ENCODE results near the gene LRRK2. TPM values are rescaled to one million over a fixed set of nuclear protein-coding genes. Genes with fewer than 3 reads are reported as not detected.

Gene LRRK2
- total and polyA plus RNA-seq, 7 donors, result 0.74 to 8.4 (median 4.7) TPM

DNA sequence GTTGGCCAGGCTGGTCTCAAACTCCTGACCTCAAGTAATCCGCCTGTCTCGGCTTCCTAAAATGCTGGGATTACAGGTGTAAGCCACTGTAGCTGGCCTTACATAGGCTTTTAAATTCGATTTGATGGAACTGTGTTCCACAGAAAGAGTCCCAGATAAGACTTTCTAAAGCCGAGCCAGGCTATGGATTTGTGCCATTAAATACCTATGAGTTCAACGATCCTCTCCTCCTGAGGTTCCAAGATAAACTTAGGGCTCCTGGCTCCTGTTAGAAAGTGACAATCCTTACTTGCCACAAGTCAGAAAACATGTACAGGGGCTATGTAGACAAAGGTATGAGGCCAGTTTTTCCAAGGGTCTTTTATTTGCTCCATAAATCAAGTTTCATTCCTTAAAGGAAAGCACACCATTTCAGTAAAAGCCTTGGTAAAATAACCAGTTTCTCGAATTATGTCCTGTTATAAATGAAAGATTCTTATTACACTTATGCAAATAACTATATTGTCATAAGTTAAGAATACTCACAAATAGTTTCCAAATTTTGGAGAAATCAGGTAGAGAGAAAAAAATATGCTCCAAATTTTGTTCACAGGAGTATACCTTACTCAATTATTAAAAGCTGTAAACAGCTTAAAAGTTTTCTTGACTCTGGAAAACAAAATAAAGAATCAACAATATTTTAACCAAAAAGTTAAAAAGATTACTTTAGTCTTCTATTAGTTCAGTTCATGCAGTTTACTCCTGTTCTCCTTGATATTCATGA, 36.1 kb upstream of the LRRK2 start:
- Histone ChIP-seq H3K36me3 (ENCODE audit: insufficient read depth in 1 of 2, low read depth in 1 of 2) (no peaks in the 10 kb centered on the region), H3K9me3 (no peaks in the 10 kb centered on the region), H3K4me3 (no peak overlapping the region), H3K4me1 (no peaks in the 10 kb centered on the region), H3K27ac (no peak overlapping the region), H3K27me3 (ENCODE audit: insufficient read depth in 3 of 3, low read length in 2 of 3) (no peaks in the 10 kb centered on the region)
- 67 to 73% (median 68%) methylated on average over 6 of the region's 6 CpGs for WGBS, 3 donors
- TF ChIP-seq, protein P1, sequence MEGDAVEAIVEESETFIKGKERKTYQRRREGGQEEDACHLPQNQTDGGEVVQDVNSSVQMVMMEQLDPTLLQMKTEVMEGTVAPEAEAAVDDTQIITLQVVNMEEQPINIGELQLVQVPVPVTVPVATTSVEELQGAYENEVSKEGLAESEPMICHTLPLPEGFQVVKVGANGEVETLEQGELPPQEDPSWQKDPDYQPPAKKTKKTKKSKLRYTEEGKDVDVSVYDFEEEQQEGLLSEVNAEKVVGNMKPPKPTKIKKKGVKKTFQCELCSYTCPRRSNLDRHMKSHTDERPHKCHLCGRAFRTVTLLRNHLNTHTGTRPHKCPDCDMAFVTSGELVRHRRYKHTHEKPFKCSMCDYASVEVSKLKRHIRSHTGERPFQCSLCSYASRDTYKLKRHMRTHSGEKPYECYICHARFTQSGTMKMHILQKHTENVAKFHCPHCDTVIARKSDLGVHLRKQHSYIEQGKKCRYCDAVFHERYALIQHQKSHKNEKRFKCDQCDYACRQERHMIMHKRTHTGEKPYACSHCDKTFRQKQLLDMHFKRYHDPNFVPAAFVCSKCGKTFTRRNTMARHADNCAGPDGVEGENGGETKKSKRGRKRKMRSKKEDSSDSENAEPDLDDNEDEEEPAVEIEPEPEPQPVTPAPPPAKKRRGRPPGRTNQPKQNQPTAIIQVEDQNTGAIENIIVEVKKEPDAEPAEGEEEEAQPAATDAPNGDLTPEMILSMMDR (IDR thresholded peaks at IDR 0.05), result no peak
- intact Hi-C loops (cut with DNase I), result no loop called here
- no peak for ATAC-seq
- DNase-seq, result no peak

DNA sequence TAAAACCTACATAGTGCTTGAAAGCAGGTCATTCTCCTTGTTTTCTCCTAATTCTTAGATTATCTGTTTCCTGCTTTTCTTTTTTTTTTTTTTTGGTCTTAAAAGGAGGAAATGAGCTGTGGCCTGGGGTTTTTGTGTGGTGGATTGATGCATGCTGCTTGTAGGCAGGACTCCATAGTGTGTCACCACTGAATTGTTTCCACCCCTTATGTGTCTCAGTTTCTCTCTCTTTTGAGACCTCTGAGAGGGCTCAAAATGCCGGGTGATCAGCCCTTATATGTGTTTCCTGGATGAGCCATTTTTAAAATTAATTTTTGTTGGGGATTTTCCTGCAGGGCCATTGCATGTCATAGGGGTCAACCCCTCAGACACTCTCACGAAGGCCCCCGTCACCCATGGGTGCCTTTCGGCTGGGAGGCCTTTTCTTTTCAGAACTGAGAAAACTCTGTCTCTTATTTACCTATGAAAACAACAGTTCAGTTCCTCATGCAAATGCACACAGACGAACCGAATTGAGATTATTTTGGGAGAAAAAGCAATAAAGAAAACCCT, 32.0 kb upstream of the LRRK2 start:
- Histone ChIP-seq H3K4me3 (no peak overlapping the region), H3K9me3 (no peaks in the 10 kb centered on the region), H3K36me3 (ENCODE audit: insufficient read depth in 1 of 2, low read depth in 1 of 2) (no peaks in the 10 kb centered on the region), H3K27me3 (ENCODE audit: insufficient read depth in 3 of 3, low read length in 2 of 3) (no peaks in the 10 kb centered on the region), H3K4me1 (no peaks in the 10 kb centered on the region), H3K27ac (no peak overlapping the region)
- ATAC-seq, result no peak
- no peak for DNase-seq
- TF ChIP-seq, protein P1 (IDR thresholded peaks at IDR 0.05), result no peak
- intact Hi-C loops (cut with DNase I), result no loop called here
- 74 to 85% (median 78%) methylated on average over 6 of the region's 6 CpGs for WGBS, 3 donors

DNA sequence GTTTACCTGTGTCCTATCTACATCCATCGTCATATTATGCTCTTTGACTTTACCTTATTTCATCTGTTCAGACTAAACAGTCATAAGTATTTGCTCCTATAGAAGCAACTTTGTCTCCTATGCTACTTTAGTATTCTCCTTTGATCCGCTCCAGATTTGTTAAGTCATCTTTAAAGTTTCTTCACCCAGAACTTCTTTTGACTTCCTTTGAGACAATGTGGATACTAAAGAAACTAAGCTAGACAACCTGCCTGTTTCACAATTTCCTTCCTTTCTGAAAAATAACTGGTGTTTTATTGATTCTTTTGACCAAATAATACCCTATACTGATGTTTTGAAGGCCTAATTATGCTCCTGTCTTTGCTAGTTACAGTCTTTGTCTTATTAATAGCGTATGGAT, 30.0 kb upstream of the LRRK2 start:
- TF ChIP-seq, protein P1 (IDR thresholded peaks at IDR 0.05), result no peak
- no peak overlapping the region for H3K4me3 ChIP-seq
- intact Hi-C loops (cut with DNase I), result no loop called here
- H3K27ac ChIP-seq, result no peak overlapping the region
- ATAC-seq (no peak), DNase-seq (no peak)
- H3K4me1 ChIP-seq, result no peaks in the 10 kb centered on the region
- no peaks in the 10 kb centered on the region for H3K9me3 ChIP-seq
- WGBS, 3 donors, result 88 to 94% (median 94%) methylated on average over 3 of the region's 3 CpGs
- H3K36me3 ChIP-seq (ENCODE audit: insufficient read depth in 1 of 2, low read depth in 1 of 2), result no peaks in the 10 kb centered on the region
- H3K27me3 ChIP-seq (ENCODE audit: insufficient read depth in 3 of 3, low read length in 2 of 3), result no peaks in the 10 kb centered on the region

DNA sequence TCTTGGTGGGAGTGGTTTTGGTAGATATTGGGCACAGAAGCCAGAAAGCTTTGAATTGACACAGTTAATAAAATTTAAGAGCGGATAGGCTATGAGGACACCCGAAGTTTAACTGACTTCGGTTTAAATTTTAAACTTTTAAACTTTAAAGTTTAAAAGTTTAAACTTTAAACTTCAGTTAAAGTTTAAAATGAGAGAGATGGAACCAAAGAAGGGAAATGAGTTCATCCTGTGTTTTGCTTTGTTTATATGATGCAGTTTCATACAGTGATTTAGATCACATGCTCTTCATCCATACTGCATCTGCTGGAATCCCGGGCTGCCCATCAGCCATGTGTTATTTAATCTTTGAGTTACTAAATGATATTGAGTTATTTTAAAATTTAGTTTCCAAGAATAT, 27.2 kb upstream of the LRRK2 start:
- 87 to 92% (median 88%) methylated on average over 4 of the region's 4 CpGs for WGBS, 3 donors
- ATAC-seq, result no peak
- Histone ChIP-seq H3K36me3 (ENCODE audit: insufficient read depth in 1 of 2, low read depth in 1 of 2) (no peaks in the 10 kb centered on the region), H3K4me1 (no peaks in the 10 kb centered on the region), H3K4me3 (no peak overlapping the region), H3K27ac (no peak overlapping the region), H3K9me3 (no peaks in the 10 kb centered on the region), H3K27me3 (ENCODE audit: insufficient read depth in 3 of 3, low read length in 2 of 3) (no peaks in the 10 kb centered on the region)
- no peak for DNase-seq
- TF ChIP-seq, protein P1 (IDR thresholded peaks at IDR 0.05), result no peak
- intact Hi-C loops (cut with DNase I), result no loop called here

All from psoas muscle (tissue), 8 donors.